IPS-18c (cell line): ENCODE measurements around the gene KLHDC7B.

Source experiments
- H3K4me3 ChIP-seq: 2 replicates; pipeline ENCODE4 v1.7.0; 2013; ENCODE audit warnings: low read depth, mild to moderate bottlenecking, low read length, moderate library complexity; ENCODE audit not compliant: insufficient read depth
- H3K9me3 ChIP-seq: one replicate; pipeline ENCODE4 v1.6.1; 2013; ENCODE audit warnings: mild to moderate bottlenecking, low read length, moderate library complexity; ENCODE audit not compliant: control insufficient read depth, insufficient read depth

The KLHDC7B gene

DNA sequence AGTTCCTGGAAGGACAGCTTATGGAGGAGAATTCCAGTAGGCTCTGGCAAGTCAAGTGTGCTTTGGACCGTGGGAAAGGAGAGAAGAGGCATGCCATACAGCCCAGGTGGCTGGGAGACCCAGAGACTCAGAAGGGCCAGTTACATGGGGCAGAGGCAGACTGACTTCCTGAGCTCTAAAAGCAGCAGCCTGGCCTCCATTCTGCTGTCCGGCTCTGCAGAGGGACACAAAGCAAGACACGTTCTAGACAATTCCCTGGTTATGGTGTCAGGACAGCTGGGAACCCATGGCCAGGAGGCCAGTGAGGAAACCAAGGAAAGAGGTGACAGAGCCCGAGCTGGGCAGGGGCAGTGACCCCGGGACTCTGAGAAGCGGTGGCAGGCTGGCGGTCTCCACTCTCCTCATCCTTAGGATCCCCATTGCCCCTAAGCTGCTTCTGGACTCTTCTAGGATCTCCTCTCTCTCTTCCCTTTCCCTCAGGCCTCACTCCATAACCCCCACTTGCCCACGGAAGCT is 29.8 kb downstream of the KLHDC7B start:
- no peak overlapping the region for H3K4me3 ChIP-seq
- H3K9me3 ChIP-seq: peaks cover 2% of the 10 kb centered on the region

DNA sequence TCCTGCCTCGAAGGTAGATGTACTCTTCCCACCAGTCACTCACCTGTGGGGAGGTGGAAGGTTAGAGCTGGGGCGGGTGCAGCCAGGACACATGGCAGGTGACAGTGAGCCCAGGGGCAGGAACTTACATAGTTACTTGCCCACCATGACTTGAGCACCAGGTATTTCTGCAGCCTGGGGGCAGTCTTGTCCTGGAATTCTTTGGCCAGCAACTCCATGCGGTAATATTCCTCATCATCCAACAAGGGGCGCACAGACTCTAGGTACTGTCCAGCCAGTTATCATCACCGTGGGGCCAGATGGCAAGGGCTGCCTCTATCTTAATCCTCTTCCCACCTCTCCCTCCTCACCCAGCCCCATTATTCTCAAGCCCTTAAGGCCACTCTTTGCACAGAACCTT is 30.4 kb downstream of the KLHDC7B start:
- H3K4me3 ChIP-seq: no peak overlapping the region
- H3K9me3 ChIP-seq: peaks cover 2% of the 10 kb centered on the region

DNA sequence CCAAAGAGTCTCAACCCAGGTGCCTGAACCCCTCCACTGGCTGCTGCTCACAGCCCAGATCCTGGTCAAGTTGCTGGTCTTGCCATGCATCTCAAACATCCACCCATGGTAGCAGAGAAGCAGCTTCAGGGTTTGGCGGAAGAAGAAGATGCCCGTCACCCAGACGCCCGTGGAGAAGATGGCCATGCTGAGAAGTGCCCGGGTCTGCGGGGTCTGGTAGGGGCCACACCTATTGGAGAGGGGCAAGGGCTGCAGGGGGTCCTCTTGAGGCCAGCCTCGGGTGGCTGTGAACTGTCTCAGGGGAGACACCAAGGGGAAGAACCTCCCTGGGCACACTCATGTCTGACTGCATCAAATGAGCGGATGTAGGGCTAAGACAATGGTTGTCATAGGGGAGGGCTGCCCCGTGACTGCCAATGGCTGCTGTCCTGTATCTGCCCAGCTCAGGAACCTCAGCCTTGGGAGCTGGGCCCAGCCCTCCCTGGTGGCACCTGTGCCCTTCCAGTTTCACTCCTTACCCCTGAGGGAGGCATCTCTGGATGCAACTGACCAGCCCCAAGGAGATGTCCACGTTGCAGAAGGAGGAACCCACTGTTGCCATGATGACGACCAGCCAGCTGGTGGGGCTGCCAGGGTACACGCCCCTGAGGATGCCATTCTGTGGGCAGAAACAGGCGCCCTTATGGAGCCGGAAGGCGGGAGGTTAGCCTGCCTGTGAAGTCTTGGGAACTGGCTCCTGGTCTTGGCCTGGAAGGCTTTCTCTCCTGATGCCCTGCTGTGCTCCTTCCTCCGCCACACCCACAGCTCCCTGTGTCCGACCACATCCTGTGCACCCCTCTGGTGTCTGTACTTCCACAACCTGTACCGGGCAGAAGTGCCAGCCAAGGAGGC is 31.4 kb downstream of the KLHDC7B start:
- H3K9me3 ChIP-seq: peaks cover 2% of the 10 kb centered on the region
- no peak overlapping the region for H3K4me3 ChIP-seq

- Histone ChIP-seq H3K9me3 (peaks cover 2% of the 10 kb centered on the region), H3K4me3 (no peak overlapping the region)
Measured at GRCh38 chr22:50577697-50577986, 31.9 kb downstream of the KLHDC7B start.

DNA sequence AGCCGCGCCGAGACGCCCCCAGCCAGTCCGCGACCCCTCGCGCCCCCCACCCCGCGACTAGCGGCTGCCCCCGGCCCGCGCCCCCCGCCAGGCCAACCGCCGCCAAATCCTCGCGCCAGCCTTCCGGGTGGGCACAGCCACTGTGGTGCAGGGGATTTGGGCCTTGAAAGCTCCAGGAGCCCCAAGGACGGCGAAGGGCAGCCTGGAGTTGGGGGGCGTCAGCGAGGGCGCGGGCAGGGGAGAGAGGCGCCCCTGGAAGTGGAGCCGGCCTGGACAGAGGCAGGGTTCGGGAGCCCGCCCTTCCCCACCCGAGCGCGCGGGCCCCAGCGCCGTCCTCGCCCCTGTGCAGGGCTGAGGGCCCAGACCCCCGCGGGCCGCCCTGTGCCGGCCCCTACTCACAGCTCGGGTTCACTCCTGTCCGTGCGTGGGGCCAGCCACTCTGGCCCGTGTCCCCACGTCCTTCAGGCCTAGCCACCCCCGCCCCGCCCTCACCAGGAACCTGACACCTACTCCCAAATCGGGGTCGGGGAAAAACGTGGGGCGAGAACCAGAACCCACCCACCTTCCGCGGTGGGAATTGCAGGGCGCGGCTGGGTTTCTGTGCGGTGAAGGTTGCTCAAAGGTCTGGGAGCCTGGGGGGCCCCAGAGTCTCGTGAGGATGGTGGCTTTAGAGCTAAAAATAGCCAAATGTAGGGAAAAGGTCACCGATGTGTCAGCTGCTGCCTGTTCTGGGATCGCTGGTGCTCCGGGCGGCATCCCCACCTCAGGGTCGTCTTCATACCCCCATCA is 32.5 kb downstream of the KLHDC7B start, which contains the start of gene CPT1B:
Gene CPT1B (minus strand): TSS at position 441 of the 789 bp plus-strand sequence. CDS start 512 bp downstream, outside the sequence.
- peaks cover 2% of the 10 kb centered on the region for H3K9me3 ChIP-seq
- H3K4me3 ChIP-seq: no peak within 1 kb of the TSS

DNA sequence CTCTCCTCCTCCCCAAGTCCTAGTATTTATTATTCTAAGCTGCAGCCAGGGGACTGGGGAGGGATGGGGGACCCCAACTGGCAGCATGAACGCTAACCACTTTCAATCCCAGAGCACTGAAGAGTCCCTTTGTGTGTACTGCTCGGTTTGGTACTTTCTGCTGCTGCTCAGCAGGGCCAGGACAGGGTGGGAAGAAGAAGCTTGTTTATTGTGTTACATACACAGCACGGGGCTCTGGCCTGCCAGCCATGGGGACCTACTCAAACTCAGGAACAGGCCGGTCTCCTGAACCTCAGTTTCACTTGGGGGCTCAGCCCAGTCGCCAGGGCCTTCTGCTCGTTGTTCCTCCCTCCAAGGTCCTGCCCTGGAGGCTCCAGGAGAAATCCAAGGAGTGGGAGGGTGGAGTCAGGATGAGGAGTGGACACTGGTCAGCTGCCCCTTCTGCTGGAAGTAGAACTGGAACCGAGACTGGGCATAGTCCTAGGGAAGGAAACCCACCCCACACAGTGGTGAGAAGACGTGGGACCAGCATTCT is 33.1 kb downstream of the KLHDC7B start:
- no peak overlapping the region for H3K4me3 ChIP-seq
- H3K9me3 ChIP-seq: peaks cover 2% of the 10 kb centered on the region

GRCh38 chr22:50579752-50580151 is 34.1 kb downstream of the KLHDC7B start:
- no peaks in the 10 kb centered on the region for H3K9me3 ChIP-seq
- H3K4me3 ChIP-seq: no peak overlapping the region

DNA sequence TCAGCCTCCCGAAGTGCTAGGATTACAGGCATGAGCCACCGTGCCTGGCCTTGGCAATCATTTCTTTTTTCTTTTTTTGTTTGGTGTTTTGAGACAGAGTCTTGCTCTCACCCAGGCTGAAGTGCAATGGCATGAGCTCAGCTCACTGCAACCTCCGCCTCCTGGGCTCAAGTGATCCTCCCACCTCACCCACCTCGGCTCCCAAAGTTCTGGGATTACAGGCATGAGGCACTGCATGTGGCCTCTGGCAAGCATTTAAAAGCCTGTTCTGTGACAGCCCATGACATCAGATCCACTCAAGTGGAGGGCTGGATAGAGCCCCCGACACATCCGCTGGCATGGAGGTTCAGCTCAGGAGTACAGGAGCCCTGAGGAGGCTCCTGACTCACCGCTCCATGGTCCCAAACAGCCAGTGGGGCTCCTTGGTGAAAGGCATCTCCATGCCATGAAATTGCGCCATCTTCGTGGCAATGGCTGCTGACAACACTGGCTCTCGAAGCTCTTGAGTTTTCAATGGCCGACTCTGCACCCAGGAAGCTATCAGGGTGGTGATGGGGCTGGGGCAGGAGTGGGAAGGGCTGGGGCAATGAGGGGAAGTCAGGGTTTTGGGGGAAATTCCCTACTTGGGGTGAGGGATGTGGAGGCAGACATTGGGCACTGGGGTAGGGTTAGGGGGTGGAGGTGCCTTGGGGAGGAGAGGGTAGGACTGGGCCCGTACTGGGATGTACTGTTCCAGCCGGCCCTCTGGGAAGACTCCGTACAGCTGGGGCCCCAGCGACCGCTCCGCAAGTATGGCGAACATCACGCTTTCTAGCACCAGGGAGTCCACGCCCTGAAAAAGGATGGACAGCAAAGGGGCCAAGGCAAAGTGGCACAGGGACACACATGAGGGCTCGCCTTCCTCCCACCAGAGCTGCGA is 35.6 kb downstream of the KLHDC7B start:
- H3K9me3 ChIP-seq: no peaks in the 10 kb centered on the region
- H3K4me3 ChIP-seq: peak overlapping the region; percentile 74

- H3K4me3 ChIP-seq: peak overlapping the region; percentile 74
- no peaks in the 10 kb centered on the region for H3K9me3 ChIP-seq
Measured at GRCh38 chr22:50581950-50582492, 36.3 kb downstream of the KLHDC7B start.

DNA sequence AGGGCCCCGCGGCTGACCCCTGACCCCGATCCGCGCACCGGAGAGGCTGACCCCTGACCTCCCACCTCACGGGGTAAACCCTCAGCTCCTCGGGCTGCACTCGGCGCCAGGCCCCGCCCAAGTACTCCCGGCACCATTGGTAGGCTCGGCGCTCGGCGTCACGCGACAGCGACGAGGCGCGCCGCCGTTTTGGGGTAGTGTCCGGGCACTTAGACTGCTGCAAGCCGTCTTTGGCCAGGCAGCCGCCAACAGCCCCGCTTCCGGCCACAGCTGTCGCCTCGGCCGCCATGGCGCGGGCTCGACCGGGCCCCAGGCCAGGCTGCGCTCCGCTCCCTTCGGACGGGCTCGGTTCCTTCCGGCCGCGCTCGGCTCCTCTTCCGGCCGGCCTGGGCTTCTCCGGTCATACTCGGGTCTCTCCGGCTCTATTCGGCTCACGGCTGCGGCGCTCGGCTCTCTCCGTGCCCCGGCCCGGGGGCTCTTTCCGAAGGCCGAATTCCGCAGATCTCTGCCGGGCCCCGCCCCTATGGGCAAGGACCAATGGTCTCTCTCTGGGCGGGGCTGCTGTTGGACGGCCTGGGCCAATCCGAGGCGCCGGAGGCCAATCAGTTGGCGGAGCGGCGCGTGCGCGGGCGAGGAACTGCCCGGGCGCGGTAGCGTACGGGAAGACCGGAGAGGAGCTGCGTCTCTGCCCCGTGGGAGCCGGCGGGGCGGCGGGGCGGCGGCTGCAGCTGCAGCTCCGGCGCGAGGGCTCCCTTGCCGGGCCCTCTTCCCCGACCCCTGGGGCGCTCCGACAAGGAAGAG is 37.0 kb downstream of the KLHDC7B start, which contains the start of gene CHKB:
Gene CHKB (minus strand): TSS at position 357 of the 801 bp plus-strand sequence. CDS start 68 bp downstream, at position 289.
- Histone ChIP-seq H3K4me3 (peak within 1 kb of the TSS; percentile 98), H3K9me3 (no peaks in the 10 kb centered on the region)

GRCh38 chr22:50583294-50583861 is 37.7 kb downstream of the KLHDC7B start:
- H3K4me3 ChIP-seq: peak overlapping the region; percentile 98
- no peaks in the 10 kb centered on the region for H3K9me3 ChIP-seq

DNA sequence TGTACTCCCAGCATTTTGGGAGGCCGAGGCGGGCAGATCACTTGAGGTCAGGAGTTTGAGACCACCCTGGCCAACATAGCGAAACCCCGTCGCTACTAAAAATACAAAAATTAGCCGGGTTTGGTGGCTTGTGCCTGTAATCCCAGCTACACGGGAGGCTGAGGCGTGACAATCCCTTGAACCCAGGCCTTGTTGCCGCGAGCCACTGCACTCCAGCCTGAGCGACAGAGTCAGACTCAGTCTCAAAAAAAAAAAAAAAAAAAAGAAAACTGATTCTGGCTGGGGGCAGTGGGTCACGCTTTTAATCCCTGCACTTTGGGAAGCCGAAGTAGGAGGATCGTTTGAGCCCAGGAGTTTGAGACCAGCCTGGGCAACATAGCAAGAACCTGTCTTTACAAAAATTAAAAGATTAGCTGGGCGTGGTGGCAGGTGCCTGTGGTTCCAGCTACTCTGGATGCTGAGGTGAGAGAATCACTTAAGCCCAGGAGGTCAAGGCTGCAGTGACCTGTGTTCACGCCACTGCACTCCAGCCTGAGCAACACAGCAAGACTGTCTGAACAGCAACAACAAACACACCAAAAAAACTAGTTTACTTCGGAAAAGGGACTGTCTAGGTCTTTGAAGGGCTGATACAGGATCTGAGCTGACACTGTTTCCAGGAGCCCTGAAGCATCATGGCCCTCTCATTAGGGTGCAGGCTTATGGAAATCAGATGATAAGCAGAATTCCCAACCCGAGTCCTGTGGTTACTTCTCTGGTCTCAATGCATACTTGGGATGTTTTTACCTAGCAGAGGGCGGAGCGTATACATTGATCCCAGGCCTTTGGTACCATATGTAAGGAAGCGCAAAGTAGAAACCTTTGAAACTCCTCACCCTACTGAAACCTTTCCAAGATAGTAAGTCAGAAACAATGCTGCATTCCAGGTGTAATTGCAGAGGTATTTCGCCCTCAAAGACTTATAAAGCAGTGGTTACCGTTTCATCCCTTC is 38.7 kb downstream of the KLHDC7B start:
- H3K9me3 ChIP-seq: no peaks in the 10 kb centered on the region
- H3K4me3 ChIP-seq: no peak overlapping the region

DNA sequence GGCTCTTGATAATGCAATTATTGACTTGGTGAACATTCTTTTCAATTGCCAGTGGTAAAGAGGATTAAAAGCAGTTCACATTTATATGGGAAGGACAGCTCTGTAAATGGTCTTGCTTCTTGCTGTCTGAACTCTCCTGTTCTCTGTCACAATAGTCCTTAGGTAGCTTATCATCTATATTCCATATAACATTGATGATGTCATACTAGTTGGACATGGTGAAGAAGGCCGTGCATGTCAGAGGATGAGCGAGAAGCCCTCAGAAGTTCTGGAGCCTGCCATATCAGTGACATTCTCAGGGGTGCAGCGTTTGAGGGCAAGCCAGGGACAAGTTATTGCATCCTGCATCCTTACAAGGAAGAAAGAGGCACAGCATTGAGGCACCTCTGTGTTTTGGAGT is 39.5 kb downstream of the KLHDC7B start:
- Histone ChIP-seq H3K4me3 (no peak overlapping the region), H3K9me3 (no peaks in the 10 kb centered on the region)

GRCh38 chr22:50585781-50586180 is 40.1 kb downstream of the KLHDC7B start:
- H3K4me3 ChIP-seq: no peak overlapping the region

More at GRCh38 chr22:50585781-50586180, 40.1 kb downstream of the KLHDC7B start:
- no peaks in the 10 kb centered on the region for H3K9me3 ChIP-seq
